Adrenal gland (tissue), 12 donors: ENCODE data around the gene BAHCC1. TPM values are rescaled to one million over a fixed set of nuclear protein-coding genes. Genes with fewer than 3 reads are reported as not detected.

Source experiments
- DNase-seq, 7 donors: peaks; one replicate each; pipeline ENCODE4 v3.0.0-alpha.2; 2019 to 2020
- H3K27ac ChIP-seq, 5 donors: fragments of 200-600 bp; sonication (generic) in 4 of 5; 1 replicate in 3 of 5; 2 replicates in 2 of 5; pipeline versions ENCODE4 v1.5.1 to v1.8.0; 2016 to 2020; ENCODE audit warnings: mild to moderate bottlenecking in 1 of 5
- H3K27me3 ChIP-seq: fragments of 200-600 bp; 2 replicates; pipeline ENCODE4 v1.8.0; 2021
- H3K36me3 ChIP-seq, 2 donors: fragments of 200-600 bp; replicated peaks in 1 of 2; 1 replicate in 1 of 2; 2 replicates in 1 of 2; pipeline versions ENCODE4 v1.5.1 to v1.8.0; 2018 to 2022
- H3K4me1 ChIP-seq, 2 donors: fragments of 200-600 bp; replicated peaks in 1 of 2; 1 replicate in 1 of 2; 2 replicates in 1 of 2; pipeline versions ENCODE4 v1.5.1 to v1.8.0; 2018 to 2021
- H3K4me3 ChIP-seq, 4 donors: fragments of 200-600 bp; sonication (generic) in 3 of 4; one replicate each; pipeline ENCODE4 v1.5.1; 2016 to 2018
- H3K9me3 ChIP-seq, 3 donors: fragments of 200-600 bp; sonication (generic) in 1 of 3; replicated peaks in 1 of 3; 1 replicate in 2 of 3; 2 replicates in 1 of 3; pipeline versions ENCODE4 v1.5.1 to v1.8.0; 2016 to 2021
- POLR2A ChIP-seq, 2 donors: fragments of 450-650 bp; IDR thresholded peaks; one replicate each; pipeline ENCODE4 v1.6.1; 2017; ENCODE audit warnings: antibody characterized with exemption in 2 of 2, mild to moderate bottlenecking in 2 of 2, moderate library complexity in 1 of 2
- WGBS, 4 donors: extraction: QIAGEN DNeasy Blood & Tissue Kit in 2 of 4; methylation state at CpG; one replicate each; pipeline versions ENCODE4 v1.1.5 to v1.1.7; 2013 to 2017; 5-methylcytosine and 5-hydroxymethylcytosine counted together
- intact Hi-C, 2 donors: fragments of 100-400 bp; cut with DNase I; formaldehyde crosslinking; loops; one replicate each; pipeline versions ENCODE4 v1.14.1 to v1.15.0; 2022 to 2023
- polyA plus RNA-seq, 3 donors: library from polyadenylated mRNA; stranded (reverse); fragments of 200-250 nt in 2 of 3; fragments of 350-450 nt in 1 of 3; fragmentation: Illumina TruSeq in 1 of 3; extraction: RNeasy Lipid Tissue Mini Kit (QIAGEN cat#74804) in 1 of 3; gene quantifications; one replicate each; pipeline ENCODE4 v1.2.3, GENCODE V29; 2013 to 2014
- total RNA-seq, 9 donors: library from RNA; depleted of rRNA in 4 of 9; stranded (reverse); fragments of >200 nt in 4 of 9; fragments of 120-200 nt in 1 of 9; fragmentation: NEBNext Ultra II Directional in 1 of 9; extraction: Animal tissue kit (Norgen Biotek cat#: 25700) in 1 of 9; gene quantifications; one replicate each; pipeline versions ENCODE4 v1.1.0 to v1.2.4, GENCODE V29; 2013 to 2023
- TF ChIP-seq, protein P1 (sequence below), 6 experiments: fragments of 450-650 bp in 4 of 6; fragments of 200-600 bp in 2 of 6; sonication (generic) in 1 of 6; IDR thresholded peaks; 1 replicate in 5 of 6; 2 replicates in 1 of 6; pipeline versions ENCODE4 v1.5.1 to v1.8.0; 2016 to 2021; ENCODE audit warnings: antibody characterized with exemption in 6 of 6, mild to moderate bottlenecking in 2 of 6, moderate library complexity in 1 of 6
- donor health status: healthy with polysubstance abuse.
- donor health status: Bipolar disorder and iron deficiency.
- donor health status: DM: yes; HTN: yes; CAD: no.
- donor health status: DM: no; HTN: no; CAD: no.
- donor health status: DM: no; HTN: no; CAD: no.
- donor health status: DM: yes; HTN: yes; CAD: no.

BAHCC1 gene
- total and polyA plus RNA-seq, 12 donors = 1.7 to 68.0 (median 18.4) TPM

DNA sequence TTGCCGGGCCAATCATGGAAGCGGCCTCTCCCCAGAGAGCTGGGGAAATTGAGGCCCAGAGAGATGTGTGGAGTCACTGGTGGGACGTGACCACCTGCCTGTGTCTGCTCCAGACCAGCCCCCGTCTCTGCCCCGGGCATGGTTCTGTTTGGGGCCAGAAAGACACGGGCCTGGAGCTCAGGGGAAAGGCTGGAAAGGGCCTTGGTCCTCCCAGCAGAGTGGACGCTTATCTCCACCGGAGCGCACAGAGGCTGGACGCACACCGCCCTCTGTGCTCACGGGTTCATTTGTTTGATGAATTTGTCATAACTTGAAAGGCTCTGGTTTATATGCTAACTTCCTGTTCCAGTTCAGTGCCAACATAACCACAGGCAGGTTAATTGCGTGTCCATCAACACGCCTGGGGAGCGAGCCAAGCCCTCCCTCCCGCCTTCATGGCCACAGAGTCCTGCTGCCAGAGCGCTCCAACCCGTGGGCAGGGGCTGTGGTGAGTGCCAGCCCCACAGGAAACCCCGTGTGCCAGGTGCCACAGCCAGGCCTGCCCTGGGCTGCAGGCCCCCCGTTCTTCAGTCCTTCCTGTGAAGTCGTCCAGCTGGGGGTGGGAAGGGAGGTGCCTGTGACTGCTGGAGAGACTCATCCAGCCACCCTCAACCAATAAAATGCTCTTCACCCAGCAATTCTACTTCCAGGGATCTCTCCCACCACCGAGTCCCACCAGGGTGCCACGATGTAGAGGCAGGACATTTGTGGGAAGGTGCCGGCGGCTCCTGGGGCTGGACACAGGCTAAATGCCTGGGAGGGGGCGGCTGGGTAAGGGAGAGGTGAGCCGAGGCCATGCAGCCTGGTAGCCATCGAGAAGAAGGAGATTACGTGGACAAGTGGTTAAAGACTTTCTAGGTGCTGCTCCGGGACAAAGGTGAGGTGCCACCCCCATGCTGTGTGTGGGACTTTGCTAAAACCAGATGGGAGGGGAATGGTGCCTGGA, 29.4 kb upstream of the BAHCC1 start:
- Histone ChIP-seq H3K4me1 (peaks cover 7 to 15% of the 10 kb centered on the region in 2 donors), H3K27ac (peak overlapping the region; percentile 2 to 89 (median 13)), H3K4me3 (peak overlapping the region in 1 of 4 donors; percentile 27), H3K9me3 (no peaks in the 10 kb centered on the region), H3K27me3 (no peaks in the 10 kb centered on the region), H3K36me3 (no peaks in the 10 kb centered on the region)
- 31 to 61% (median 40%) methylated on average over 9 to 30 of the region's 30 CpGs for WGBS, 4 donors
- intact Hi-C loops = no loop called here
- DNase-seq = peak in 6 of 7 donors; percentile 33 to 75 (median 70)
- TF ChIP-seq, protein P1, sequence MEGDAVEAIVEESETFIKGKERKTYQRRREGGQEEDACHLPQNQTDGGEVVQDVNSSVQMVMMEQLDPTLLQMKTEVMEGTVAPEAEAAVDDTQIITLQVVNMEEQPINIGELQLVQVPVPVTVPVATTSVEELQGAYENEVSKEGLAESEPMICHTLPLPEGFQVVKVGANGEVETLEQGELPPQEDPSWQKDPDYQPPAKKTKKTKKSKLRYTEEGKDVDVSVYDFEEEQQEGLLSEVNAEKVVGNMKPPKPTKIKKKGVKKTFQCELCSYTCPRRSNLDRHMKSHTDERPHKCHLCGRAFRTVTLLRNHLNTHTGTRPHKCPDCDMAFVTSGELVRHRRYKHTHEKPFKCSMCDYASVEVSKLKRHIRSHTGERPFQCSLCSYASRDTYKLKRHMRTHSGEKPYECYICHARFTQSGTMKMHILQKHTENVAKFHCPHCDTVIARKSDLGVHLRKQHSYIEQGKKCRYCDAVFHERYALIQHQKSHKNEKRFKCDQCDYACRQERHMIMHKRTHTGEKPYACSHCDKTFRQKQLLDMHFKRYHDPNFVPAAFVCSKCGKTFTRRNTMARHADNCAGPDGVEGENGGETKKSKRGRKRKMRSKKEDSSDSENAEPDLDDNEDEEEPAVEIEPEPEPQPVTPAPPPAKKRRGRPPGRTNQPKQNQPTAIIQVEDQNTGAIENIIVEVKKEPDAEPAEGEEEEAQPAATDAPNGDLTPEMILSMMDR (IDR thresholded peaks at IDR 0.05) = no peak
- TF ChIP-seq POLR2A (IDR thresholded peaks at IDR 0.05) = peak in 1 of 2 donors; percentile 44

GRCh38 chr17:81366648-81367047, 28.6 kb upstream of the BAHCC1 start:
- Histone ChIP-seq H3K4me3 (no peak overlapping the region), H3K27me3 (no peaks in the 10 kb centered on the region), H3K4me1 (peaks cover 7 to 15% of the 10 kb centered on the region in 2 donors), H3K9me3 (no peaks in the 10 kb centered on the region), H3K36me3 (no peaks in the 10 kb centered on the region), H3K27ac (no peak overlapping the region)
- WGBS, 4 donors = 92 to 97% (median 95%) methylated on average over 8 to 11 of the region's 11 CpGs
- TF ChIP-seq, protein P1 (IDR thresholded peaks at IDR 0.05) = no peak
- no peak for TF ChIP-seq POLR2A (IDR thresholded peaks at IDR 0.05)
- intact Hi-C loops = no loop called here
- no peak for DNase-seq

DNA sequence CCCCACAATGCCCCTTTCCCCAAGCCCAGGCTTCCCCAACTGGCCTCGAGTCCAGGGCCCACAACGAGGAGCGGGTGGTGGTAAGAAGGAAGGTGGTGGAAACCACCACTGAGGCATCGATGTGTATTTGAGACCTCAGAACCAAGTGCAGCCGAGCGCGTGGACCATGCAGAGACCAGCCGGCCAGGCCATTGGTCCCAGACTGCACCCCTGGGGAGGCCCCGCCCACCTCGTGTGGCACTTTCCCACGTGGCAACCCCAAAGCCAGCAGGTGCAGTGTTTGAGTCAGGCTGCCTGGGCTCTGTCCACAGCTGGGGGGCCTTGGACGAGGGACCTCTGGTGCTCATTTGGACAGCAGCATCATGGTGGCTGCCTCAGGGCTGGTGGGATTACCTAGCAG, 28.1 kb upstream of the BAHCC1 start:
- H3K27me3 ChIP-seq = no peaks in the 10 kb centered on the region
- WGBS, 4 donors = 74 to 90% (median 89%) methylated on average over 3 to 12 of the region's 12 CpGs
- peaks cover 7 to 15% of the 10 kb centered on the region in 2 donors for H3K4me1 ChIP-seq
- H3K9me3 ChIP-seq = no peaks in the 10 kb centered on the region
- TF ChIP-seq POLR2A (IDR thresholded peaks at IDR 0.05) = no peak
- TF ChIP-seq, protein P1 (IDR thresholded peaks at IDR 0.05) = no peak
- intact Hi-C loops = no loop called here
- H3K27ac ChIP-seq = no peak overlapping the region
- H3K36me3 ChIP-seq = no peaks in the 10 kb centered on the region
- DNase-seq = no peak
- H3K4me3 ChIP-seq = no peak overlapping the region

- Histone ChIP-seq H3K36me3 (no peaks in the 10 kb centered on the region), H3K4me3 (no peak overlapping the region), H3K4me1 (peaks cover 7 to 20% of the 10 kb centered on the region in 2 donors), H3K27me3 (no peaks in the 10 kb centered on the region), H3K9me3 (no peaks in the 10 kb centered on the region), H3K27ac (no peak overlapping the region)
- TF ChIP-seq, protein P1 (IDR thresholded peaks at IDR 0.05) = no peak
- TF ChIP-seq POLR2A (IDR thresholded peaks at IDR 0.05) = no peak
- no peak for DNase-seq
- intact Hi-C loops = no loop called here
- WGBS, 4 donors = 73 to 90% (median 83%) methylated on average over 13 to 32 of the region's 32 CpGs
Measured at GRCh38 chr17:81368161-81369022, 26.9 kb upstream of the BAHCC1 start.
